ENCODE results near the gene EMC6.

EMC6 gene

DNA sequence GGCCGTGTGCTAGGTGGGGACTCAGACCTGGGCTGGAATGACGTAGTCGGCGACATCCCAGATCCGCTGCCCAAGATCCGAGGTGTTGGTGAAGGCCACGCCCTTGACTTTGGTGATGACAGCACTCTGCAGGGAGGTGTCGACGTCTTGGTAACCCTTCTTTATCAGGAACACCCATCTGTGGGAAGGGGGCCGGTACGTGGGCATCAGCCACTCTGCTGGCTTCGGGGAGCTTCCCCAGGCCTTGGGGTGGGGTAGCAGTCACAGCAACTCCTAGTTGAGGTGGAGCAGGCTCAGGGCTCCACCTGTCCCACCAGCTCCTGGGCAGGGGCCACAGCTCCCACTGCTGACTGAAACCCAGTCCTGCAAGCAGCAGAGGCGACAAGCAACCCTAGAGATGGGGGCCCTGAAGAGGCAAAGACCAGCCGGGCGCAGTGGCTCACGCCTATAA, 23.0 kb downstream of the EMC6 start:
- TF ChIP-seq, protein P1, sequence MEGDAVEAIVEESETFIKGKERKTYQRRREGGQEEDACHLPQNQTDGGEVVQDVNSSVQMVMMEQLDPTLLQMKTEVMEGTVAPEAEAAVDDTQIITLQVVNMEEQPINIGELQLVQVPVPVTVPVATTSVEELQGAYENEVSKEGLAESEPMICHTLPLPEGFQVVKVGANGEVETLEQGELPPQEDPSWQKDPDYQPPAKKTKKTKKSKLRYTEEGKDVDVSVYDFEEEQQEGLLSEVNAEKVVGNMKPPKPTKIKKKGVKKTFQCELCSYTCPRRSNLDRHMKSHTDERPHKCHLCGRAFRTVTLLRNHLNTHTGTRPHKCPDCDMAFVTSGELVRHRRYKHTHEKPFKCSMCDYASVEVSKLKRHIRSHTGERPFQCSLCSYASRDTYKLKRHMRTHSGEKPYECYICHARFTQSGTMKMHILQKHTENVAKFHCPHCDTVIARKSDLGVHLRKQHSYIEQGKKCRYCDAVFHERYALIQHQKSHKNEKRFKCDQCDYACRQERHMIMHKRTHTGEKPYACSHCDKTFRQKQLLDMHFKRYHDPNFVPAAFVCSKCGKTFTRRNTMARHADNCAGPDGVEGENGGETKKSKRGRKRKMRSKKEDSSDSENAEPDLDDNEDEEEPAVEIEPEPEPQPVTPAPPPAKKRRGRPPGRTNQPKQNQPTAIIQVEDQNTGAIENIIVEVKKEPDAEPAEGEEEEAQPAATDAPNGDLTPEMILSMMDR (IDR thresholded peaks at IDR 0.05) = no peak
- peaks cover 10% of the 10 kb centered on the region for H3K79me2 ChIP-seq
- H3K4me3 ChIP-seq (ENCODE audit: low read depth, low read length) = no peak overlapping the region
- H3K4me2 ChIP-seq (ENCODE audit: low read length) = no peak overlapping the region
- H3K36me3 ChIP-seq (ENCODE audit: control insufficient read depth, insufficient read depth, low read length) = no peaks in the 10 kb centered on the region
- H3K27ac ChIP-seq = no peak overlapping the region
- H3K9me3 ChIP-seq (ENCODE audit: control insufficient read depth, low read length) = no peaks in the 10 kb centered on the region
- peaks cover 3% of the 10 kb centered on the region for H3K4me1 ChIP-seq
- H3K27me3 ChIP-seq (ENCODE audit: control insufficient read depth, insufficient read depth, low read length) = no peaks in the 10 kb centered on the region
- no peak overlapping the region for H2AFZ ChIP-seq
- no peak overlapping the region for H3K9ac ChIP-seq

DNA sequence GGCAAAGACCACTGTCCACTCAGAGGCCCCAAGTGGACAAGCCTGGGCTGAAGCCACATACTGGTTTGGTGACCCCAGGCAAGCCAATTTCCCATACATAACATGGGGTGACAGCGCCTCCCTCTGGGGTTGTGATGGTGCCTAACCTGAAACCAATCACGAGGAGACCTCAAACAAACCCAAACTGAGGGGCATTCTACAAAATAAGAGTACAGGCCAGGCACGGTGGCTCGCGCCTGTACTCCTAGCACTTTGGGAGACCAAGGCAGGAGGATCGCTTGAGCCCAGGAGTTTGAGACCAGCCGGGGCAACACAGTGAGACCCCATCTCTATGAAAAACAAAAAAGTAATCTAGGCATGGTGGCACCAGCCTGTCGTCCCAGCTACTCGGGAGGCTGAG, 23.7 kb downstream of the EMC6 start:
- Histone ChIP-seq H3K9me3 (ENCODE audit: control insufficient read depth, low read length) (no peaks in the 10 kb centered on the region), H3K27me3 (ENCODE audit: control insufficient read depth, insufficient read depth, low read length) (no peaks in the 10 kb centered on the region), H3K4me1 (peaks cover 3% of the 10 kb centered on the region), H3K4me2 (ENCODE audit: low read length) (no peak overlapping the region), H3K9ac (no peak overlapping the region), H3K27ac (no peak overlapping the region), H3K4me3 (ENCODE audit: low read depth, low read length) (no peak overlapping the region), H3K36me3 (ENCODE audit: control insufficient read depth, insufficient read depth, low read length) (no peaks in the 10 kb centered on the region), H2AFZ (no peak overlapping the region), H3K79me2 (peaks cover 10% of the 10 kb centered on the region)
- TF ChIP-seq, protein P1 (IDR thresholded peaks at IDR 0.05) = no peak

DNA sequence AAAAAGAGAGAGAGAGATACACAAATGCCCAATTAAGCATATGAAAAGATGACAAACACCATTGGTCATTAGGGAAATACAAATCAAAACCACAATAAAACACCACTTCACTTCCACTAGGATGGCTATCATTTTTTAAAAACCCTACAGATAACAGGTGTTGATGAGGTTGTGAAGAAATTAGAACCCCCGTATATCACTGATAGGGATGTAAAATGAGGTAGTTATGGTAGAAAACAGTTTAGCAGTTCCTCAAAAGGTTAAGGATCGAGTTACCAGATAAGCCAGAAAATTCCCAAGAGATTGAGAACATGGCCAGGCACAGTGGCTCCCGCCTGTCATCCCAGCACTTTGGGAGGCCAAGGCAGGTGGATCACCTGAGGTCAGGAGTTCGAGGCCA, 24.5 kb downstream of the EMC6 start:
- H3K4me1 ChIP-seq = peaks cover 3% of the 10 kb centered on the region
- H3K9me3 ChIP-seq (ENCODE audit: control insufficient read depth, low read length) = no peaks in the 10 kb centered on the region
- H3K4me3 ChIP-seq (ENCODE audit: low read depth, low read length) = no peak overlapping the region
- peaks cover 10% of the 10 kb centered on the region for H3K79me2 ChIP-seq
- H2AFZ ChIP-seq = no peak overlapping the region
- no peak overlapping the region for H3K4me2 ChIP-seq (ENCODE audit: low read length)
- H3K27ac ChIP-seq = no peak overlapping the region
- H3K9ac ChIP-seq = no peak overlapping the region
- no peaks in the 10 kb centered on the region for H3K36me3 ChIP-seq (ENCODE audit: control insufficient read depth, insufficient read depth, low read length)
- TF ChIP-seq, protein P1 (IDR thresholded peaks at IDR 0.05) = no peak
- no peaks in the 10 kb centered on the region for H3K27me3 ChIP-seq (ENCODE audit: control insufficient read depth, insufficient read depth, low read length)

DNA sequence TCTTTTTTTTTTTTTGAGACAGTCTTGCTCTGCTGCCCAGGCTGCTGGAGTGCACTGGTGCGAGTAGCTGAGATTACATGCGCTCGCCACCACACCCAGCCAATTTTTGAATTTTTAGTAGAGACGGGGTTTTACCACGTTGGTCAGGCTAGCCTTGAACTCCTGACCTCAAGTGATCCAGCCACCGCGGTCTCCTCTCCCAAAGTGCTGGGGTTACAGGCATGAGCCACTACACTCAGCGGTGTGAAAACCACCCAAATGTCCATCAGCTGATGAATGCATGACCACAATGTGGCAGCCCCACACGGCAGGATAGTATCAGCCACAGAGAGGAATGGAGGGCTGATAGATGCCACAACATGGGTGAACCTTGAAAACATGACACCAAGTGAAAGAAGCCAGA, 25.2 kb downstream of the EMC6 start:
- TF ChIP-seq, protein P1 (IDR thresholded peaks at IDR 0.05) = no peak
- H3K9ac ChIP-seq = no peak overlapping the region
- no peaks in the 10 kb centered on the region for H3K27me3 ChIP-seq (ENCODE audit: control insufficient read depth, insufficient read depth, low read length)
- no peak overlapping the region for H3K4me3 ChIP-seq (ENCODE audit: low read depth, low read length)
- no peak overlapping the region for H2AFZ ChIP-seq
- H3K36me3 ChIP-seq (ENCODE audit: control insufficient read depth, insufficient read depth, low read length) = no peaks in the 10 kb centered on the region
- H3K4me2 ChIP-seq (ENCODE audit: low read length) = no peak overlapping the region
- no peaks in the 10 kb centered on the region for H3K9me3 ChIP-seq (ENCODE audit: control insufficient read depth, low read length)
- peaks cover 10% of the 10 kb centered on the region for H3K79me2 ChIP-seq
- peaks cover 3% of the 10 kb centered on the region for H3K4me1 ChIP-seq
- H3K27ac ChIP-seq = no peak overlapping the region

DNA sequence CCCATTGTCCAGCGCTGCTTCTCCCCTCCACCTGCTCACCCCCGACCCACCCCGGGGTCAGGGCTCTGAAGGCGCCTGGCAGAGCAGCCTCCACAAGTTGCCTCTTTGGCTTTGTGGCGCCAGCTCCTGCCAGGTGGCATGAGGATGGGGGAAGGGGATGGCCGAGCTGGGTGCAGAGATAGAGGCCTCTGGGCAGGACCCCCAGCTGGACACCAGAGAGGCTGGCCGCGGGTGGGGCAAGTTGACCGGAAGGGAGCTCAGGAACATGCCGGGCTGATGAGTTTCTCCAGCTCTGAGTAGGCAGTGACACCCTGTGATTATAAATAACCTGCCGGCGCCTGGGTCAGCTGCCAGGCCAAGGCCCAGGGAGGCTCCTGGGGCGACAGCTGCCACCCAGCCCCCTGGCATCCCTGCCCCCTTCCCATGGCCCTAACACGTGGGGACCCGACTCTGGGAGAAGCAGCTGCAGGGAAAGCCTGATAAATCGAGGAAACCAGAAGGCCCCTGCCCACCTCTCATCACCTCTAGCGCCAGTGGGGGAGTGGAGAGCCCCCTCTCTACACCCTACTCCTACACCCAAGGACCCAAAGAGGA, 26.6 kb downstream of the EMC6 start:
- peak overlapping the region; percentile 44 for H3K4me3 ChIP-seq (ENCODE audit: low read depth, low read length)
- H3K27ac ChIP-seq = no peak overlapping the region

More for the DNA sequence above, 26.6 kb downstream of the EMC6 start:
- peaks cover 10% of the 10 kb centered on the region for H3K79me2 ChIP-seq
- H3K9ac ChIP-seq = peak overlapping the region; percentile 15
- TF ChIP-seq, protein P1 (IDR thresholded peaks at IDR 0.05) = no peak
- no peaks in the 10 kb centered on the region for H3K36me3 ChIP-seq (ENCODE audit: control insufficient read depth, insufficient read depth, low read length)
- H3K9me3 ChIP-seq (ENCODE audit: control insufficient read depth, low read length) = no peaks in the 10 kb centered on the region
- peak overlapping the region; percentile 92 for H3K4me2 ChIP-seq (ENCODE audit: low read length)
- H3K4me1 ChIP-seq = peaks cover 3% of the 10 kb centered on the region
- peak overlapping the region; percentile 89 for H2AFZ ChIP-seq
- H3K27me3 ChIP-seq (ENCODE audit: control insufficient read depth, insufficient read depth, low read length) = no peaks in the 10 kb centered on the region

Data from parathyroid adenoma (tissue), 2 donors.